Tibial nerve (tissue), 3 donors: ENCODE measurements around the gene DNASE1L2.

Experiments
- POLR2A ChIP-seq, 2 donors: fragments of 450-650 bp; IDR thresholded peaks; one replicate each; pipeline ENCODE4 v1.6.1; 2017; ENCODE audit warnings: antibody characterized with exemption in 2 of 2, mild to moderate bottlenecking in 2 of 2, moderate library complexity in 2 of 2
- TF ChIP-seq, protein P1 (sequence below), 5 experiments: fragments of 200-600 bp in 3 of 5; fragments of 450-650 bp in 2 of 5; sonication (generic) in 3 of 5; IDR thresholded peaks; one replicate each; pipeline ENCODE4 v1.5.1; 2016 to 2019; ENCODE audit warnings: antibody characterized with exemption in 5 of 5, mild to moderate bottlenecking in 3 of 5, moderate library complexity in 2 of 5

DNA sequence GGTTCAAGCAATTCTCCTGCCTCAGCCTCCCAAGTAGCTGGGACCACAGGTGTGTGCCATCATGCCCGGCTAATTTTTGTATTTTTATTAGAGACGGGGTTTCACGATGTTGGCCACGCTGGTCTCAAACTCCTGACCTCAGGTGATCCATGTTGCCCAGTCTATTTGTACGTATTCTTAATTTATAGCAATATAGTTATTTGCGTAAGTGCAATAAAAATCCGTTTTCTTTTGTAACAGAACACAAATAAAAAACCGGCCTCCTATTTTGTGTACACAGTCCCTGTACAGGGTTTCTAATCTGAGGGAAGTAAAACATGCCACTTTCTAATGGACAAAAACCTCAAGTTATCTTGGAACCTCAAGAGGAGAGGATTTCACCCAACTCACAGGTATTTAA lies 24.0 kb downstream of the DNASE1L2 start:
- TF ChIP-seq, protein P1, sequence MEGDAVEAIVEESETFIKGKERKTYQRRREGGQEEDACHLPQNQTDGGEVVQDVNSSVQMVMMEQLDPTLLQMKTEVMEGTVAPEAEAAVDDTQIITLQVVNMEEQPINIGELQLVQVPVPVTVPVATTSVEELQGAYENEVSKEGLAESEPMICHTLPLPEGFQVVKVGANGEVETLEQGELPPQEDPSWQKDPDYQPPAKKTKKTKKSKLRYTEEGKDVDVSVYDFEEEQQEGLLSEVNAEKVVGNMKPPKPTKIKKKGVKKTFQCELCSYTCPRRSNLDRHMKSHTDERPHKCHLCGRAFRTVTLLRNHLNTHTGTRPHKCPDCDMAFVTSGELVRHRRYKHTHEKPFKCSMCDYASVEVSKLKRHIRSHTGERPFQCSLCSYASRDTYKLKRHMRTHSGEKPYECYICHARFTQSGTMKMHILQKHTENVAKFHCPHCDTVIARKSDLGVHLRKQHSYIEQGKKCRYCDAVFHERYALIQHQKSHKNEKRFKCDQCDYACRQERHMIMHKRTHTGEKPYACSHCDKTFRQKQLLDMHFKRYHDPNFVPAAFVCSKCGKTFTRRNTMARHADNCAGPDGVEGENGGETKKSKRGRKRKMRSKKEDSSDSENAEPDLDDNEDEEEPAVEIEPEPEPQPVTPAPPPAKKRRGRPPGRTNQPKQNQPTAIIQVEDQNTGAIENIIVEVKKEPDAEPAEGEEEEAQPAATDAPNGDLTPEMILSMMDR (IDR thresholded peaks at IDR 0.05): no peak
- TF ChIP-seq POLR2A (IDR thresholded peaks at IDR 0.05): no peak
